GM10248 (cell line): Measurements from ENCODE around the gene PRKACG.
A peak's percentile ranks its signal among the peaks of the same experiment; 100 is the strongest.

ENCODE experiments used
- CTCF ChIA-PET: fragments of 300-600 bp; sonication (Branson Sonifier 250); formaldehyde crosslinking; extraction: SDS; loops from one replicate; lab custom pipeline; 2021; ENCODE audit warnings: antibody characterized with exemption; lab: Yijun Ruan, JAX
- POLR2A ChIA-PET: fragments of 350-650 bp; sonication (Branson Sonifier 250); formaldehyde crosslinking; extraction: SDS; loops from one replicate; lab custom pipeline; 2020; ENCODE audit warnings: antibody characterized with exemption; lab: Yijun Ruan, JAX
- DNase-seq: peaks from one replicate; pipeline ENCODE4 v3.0.0; 2012; ENCODE audit errors: extremely low spot score
- TF ChIP-seq, protein P1 (sequence below): IDR thresholded peaks from 2 replicates; pipeline ENCODE4 v1.5.1; 2012; ENCODE audit warnings: mild to moderate bottlenecking, low read depth; ENCODE audit errors: extremely low read depth, missing control alignments, control extremely low read depth

Gene PRKACG

DNA sequence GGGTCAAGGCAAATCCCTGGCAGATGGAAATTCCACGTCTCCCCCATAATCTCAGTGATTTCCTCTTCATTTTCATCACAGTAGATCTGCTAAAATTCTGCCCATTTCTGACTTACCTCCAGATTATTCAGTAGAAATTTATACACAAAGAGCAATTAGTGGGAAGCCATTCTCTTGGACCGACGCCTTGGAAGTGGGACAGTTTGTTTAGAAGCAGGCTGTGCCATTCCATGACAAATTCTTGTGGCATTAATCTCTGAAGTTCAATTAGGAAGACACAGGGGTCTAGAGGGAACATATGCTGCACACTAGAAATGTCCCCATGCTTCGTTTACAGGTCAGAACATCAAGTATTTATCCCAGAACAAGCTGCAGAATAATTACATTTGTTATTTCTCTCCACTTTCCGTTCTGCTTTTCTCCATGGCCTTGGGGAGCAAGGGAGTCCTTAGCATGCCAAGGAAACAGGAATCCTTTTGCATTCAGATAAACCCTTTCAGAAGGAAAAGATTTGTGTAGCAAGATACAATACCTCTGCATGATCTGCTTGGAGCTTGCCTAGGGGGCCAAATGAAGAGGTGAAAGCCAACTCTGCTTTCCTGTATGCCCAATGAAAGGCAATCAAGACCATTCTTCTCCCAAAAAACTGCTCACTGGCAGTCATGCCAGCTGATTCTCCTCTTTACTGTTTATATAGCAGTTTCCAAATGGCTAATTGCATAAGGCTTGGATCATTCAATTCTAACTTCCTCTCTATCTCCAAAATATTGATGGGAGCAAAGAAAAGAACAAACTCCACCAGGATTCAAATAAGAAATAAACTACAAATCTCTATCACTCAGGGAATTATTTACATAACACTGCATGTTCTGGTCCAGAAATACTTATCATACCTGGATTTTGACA lies 2.5 kb upstream of the PRKACG start:
- TF ChIP-seq, protein P1, sequence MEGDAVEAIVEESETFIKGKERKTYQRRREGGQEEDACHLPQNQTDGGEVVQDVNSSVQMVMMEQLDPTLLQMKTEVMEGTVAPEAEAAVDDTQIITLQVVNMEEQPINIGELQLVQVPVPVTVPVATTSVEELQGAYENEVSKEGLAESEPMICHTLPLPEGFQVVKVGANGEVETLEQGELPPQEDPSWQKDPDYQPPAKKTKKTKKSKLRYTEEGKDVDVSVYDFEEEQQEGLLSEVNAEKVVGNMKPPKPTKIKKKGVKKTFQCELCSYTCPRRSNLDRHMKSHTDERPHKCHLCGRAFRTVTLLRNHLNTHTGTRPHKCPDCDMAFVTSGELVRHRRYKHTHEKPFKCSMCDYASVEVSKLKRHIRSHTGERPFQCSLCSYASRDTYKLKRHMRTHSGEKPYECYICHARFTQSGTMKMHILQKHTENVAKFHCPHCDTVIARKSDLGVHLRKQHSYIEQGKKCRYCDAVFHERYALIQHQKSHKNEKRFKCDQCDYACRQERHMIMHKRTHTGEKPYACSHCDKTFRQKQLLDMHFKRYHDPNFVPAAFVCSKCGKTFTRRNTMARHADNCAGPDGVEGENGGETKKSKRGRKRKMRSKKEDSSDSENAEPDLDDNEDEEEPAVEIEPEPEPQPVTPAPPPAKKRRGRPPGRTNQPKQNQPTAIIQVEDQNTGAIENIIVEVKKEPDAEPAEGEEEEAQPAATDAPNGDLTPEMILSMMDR: no peak
- CTCF ChIA-PET: interaction anchor here (1.6 to 1.7 kb wide), 2 partner anchors 11 to 19 kb away, joined by 4 to 6 read pairs; partner anchors contain the start of gene FXN
- POLR2A ChIA-PET: no interaction called here
- DNase-seq: no peak

DNA sequence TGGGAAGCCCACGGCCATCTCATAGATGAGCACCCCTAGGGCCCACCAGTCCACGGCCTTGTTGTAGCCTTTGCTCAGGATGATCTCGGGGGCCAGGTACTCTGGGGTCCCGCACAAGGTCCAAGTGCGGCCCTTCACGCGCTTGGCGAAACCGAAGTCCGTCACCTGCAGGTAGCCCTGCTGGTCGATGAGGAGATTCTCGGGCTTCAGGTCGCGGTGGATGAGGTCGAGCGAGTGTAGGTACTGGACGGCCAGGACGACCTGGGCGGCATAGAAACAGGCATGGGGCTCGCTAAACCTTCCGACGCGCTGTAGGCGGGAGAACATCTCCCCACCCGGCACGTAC lies 558 bp downstream of the PRKACG start:
- no peak for DNase-seq
- TF ChIP-seq, protein P1: no peak
- ChIA-PET POLR2A (no interaction called here), CTCF (interaction anchor here (0.8 to 1.8 kb wide), 5 partner anchors 11 to 445 kb away, joined by 3 to 11 read pairs (median 3); no protein-coding TSS in a partner anchor)

DNA sequence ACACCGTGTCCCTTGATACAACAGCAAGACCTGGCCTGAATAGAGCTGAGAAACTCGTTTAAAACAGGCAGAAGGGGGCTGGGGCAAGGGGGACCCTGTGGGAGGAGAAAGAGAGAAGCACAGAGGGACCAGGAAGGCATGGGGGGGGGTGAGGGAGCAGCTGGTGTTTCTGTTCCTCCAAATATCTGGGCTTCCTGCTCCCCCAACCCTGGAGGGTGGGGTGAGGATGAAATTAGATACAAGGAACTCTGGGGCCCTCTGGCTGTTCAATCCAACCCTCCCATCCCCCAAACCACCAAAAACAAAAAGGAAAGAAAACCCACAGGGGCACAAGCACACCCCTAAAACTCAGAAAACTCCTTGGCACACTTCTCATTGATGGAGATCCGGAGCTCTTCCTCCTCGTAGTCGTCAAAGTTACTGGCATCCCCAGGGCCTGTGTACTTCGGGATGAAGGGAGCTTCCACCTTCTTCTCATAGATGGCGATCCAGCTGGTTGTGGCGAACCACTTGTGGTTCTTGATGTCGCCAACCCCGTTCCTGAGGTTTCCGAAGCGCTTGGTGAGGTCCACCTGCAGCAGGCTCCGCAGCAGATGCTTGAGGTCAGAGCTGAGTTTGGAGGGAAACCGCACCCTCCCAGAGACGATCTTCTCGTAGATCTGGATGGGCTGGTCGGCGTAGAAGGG lies 1.1 kb downstream of the PRKACG start:
- CTCF ChIA-PET: interaction anchor here (0.9 to 1.8 kb wide), 5 partner anchors 13 to 445 kb away, joined by 3 to 11 read pairs (median 3); partner anchors contain the start of gene FXN
- TF ChIP-seq, protein P1: no peak
- DNase-seq: peak; percentile 31
- POLR2A ChIA-PET: no interaction called here

DNA sequence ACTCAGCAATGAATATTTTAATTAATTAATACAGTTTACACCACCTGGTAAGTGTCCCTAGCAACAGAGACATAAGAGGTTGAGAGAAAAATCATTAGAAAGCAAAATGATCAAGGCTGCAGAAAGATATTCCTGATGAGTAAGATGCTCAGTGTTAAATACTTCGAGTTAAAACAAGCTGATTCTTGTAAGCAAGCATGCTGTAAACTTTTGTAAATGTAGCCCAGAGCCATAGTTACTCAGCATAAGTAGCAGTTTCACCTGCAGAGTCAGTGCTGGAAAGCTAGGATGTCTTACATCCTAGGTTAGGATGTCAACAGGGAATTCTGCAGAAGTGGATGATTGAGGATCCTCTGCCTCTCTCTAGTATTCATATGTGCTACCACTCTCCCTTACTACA lies 4.2 kb downstream of the PRKACG start:
- ChIA-PET CTCF (interaction anchor here (0.8 to 4.2 kb wide), 4 partner anchors 11 to 426 kb away, joined by 3 to 28 read pairs (median 14); partner anchors contain the start of gene FXN), POLR2A (no interaction called here)
- no peak for DNase-seq
- TF ChIP-seq, protein P1: no peak

DNA sequence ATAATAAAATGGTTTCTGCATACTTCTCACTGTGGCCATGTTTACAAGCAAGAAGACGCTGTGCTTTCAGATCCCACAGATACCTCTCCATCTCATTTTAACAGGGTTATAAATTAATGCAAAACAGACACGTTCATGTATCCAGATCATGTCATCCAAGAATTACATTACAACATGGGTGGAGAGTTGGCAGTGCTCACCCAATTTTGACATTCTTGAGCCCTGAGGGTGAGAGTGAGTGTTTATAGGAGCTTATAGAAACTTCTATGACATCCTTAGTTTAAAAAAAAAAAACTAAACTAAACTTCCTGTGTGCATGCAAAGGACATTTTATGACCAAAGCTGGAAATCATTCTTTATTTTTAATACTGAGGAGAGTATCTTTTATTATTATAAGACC lies 9.1 kb downstream of the PRKACG start:
- TF ChIP-seq, protein P1: no peak
- ChIA-PET CTCF (interaction anchor here (0.9 to 2.8 kb wide), 12 partner anchors 9 to 445 kb away, joined by 3 to 16 read pairs (median 4); partner anchors contain the start of gene FXN), POLR2A (no interaction called here)
- no peak for DNase-seq

DNA sequence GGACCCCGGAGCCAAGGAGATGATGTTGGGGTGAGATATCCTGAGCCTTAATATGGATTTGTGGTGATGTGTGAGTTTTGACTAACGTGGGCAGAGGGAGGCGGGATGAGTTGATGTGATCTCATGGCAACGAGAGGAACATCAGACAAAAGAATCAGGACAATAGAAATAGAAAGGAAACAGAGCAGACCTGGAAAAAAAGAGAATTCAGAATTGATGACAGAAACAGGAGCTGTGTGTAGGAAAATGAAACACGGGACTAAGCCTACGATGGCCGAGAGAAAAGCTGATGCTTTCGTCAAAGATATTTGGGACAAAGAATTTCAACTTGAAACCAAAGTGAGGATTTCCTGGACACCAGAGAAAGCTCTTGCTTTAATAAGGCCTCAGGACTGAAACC lies 10.9 kb downstream of the PRKACG start:
- ChIA-PET POLR2A (no interaction called here), CTCF (interaction anchor here (0.7 to 2.6 kb wide), 7 partner anchors 11 to 435 kb away, joined by 3 to 6 read pairs (median 3); partner anchors contain the start of gene PRKACG)
- TF ChIP-seq, protein P1: no peak
- no peak for DNase-seq
